IPS DF 19.7 (cell line): Measurements from ENCODE around the gene ADGRE1.

Experiments
- DNase-seq: peaks from one replicate; pipeline ENCODE4 v3.0.0-alpha.2; 2013; ENCODE audit warnings: low read depth, low spot score

ADGRE1 gene

GRCh38 chr19:6955082-6955481 is 67.7 kb downstream of the ADGRE1 start:
- DNase-seq = no peak

- DNase-seq = no peak
Observed at GRCh38 chr19:6956573-6956972, 69.2 kb downstream of the ADGRE1 start.

- no peak for DNase-seq
Observed at GRCh38 chr19:6958791-6959190, 71.4 kb downstream of the ADGRE1 start.

- DNase-seq = no peak
Observed at GRCh38 chr19:6963244-6963852, 76.0 kb downstream of the ADGRE1 start.

- no peak for DNase-seq
Observed at GRCh38 chr19:6963937-6964336, 76.6 kb downstream of the ADGRE1 start.

GRCh38 chr19:6967967-6968366 is 80.6 kb downstream of the ADGRE1 start:
- no peak for DNase-seq

GRCh38 chr19:6969490-6969889 is 82.1 kb downstream of the ADGRE1 start:
- no peak for DNase-seq

- DNase-seq = no peak
Observed at GRCh38 chr19:6970021-6970420, 82.6 kb downstream of the ADGRE1 start.

GRCh38 chr19:6970443-6970842 is 83.1 kb downstream of the ADGRE1 start:
- no peak for DNase-seq

GRCh38 chr19:6971366-6971765 is 84.0 kb downstream of the ADGRE1 start:
- no peak for DNase-seq

GRCh38 chr19:6976197-6976596 is 88.8 kb downstream of the ADGRE1 start:
- no peak for DNase-seq

- no peak for DNase-seq
Observed at GRCh38 chr19:6979399-6979798, 92.0 kb downstream of the ADGRE1 start.

GRCh38 chr19:6983448-6983847 is 96.1 kb downstream of the ADGRE1 start:
- no peak for DNase-seq

- DNase-seq = no peak
Observed at GRCh38 chr19:6987850-6988249, 100.5 kb downstream of the ADGRE1 start.

GRCh38 chr19:6988257-6988656 is 100.9 kb downstream of the ADGRE1 start:
- no peak for DNase-seq
